GM10266 (cell line): ENCODE data around the gene SPG7.

Experiments
- DNase-seq: peaks from one replicate; pipeline ENCODE4 v3.0.0; 2012; ENCODE audit errors: extremely low spot score
- TF ChIP-seq, protein P1 (sequence below): IDR thresholded peaks from 2 replicates; pipeline ENCODE4 v1.5.1; 2012; ENCODE audit warnings: mild to moderate bottlenecking, low read depth; ENCODE audit not compliant: control insufficient read depth, insufficient read depth; ENCODE audit errors: missing control alignments

SPG7 gene

DNA sequence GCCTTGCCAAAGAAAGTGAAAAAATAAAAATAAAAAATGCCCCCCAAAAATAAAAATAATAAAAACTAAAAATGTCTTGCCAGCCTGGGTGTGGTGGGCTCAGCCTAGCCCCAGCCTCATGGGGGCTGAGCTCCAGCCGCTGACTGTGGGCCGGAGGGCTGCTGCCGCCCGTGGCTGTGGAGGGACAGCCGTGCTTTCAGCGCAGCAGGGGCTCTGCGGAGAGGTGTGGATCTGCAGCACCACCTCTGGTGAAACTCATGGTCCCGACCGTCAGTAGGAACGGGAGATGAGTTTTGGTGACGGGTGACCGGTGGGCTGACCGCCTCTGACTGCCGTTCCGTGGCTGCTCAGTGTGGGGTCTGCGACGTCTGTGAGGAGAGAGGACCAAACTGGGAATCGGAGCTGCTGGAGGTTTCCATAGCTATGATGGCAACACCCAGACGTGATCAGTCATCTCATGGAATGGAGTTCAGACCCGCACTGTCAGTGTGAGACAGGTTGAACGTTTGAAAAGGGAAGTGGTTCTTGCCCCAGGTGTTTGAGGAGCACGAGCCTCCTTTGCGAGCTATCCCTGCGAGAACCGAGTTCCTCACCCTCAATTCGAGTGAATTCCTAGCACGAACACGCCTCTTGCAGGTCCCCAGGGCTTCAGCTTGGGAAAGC, 40.3 kb downstream of the SPG7 start:
- TF ChIP-seq, protein P1, sequence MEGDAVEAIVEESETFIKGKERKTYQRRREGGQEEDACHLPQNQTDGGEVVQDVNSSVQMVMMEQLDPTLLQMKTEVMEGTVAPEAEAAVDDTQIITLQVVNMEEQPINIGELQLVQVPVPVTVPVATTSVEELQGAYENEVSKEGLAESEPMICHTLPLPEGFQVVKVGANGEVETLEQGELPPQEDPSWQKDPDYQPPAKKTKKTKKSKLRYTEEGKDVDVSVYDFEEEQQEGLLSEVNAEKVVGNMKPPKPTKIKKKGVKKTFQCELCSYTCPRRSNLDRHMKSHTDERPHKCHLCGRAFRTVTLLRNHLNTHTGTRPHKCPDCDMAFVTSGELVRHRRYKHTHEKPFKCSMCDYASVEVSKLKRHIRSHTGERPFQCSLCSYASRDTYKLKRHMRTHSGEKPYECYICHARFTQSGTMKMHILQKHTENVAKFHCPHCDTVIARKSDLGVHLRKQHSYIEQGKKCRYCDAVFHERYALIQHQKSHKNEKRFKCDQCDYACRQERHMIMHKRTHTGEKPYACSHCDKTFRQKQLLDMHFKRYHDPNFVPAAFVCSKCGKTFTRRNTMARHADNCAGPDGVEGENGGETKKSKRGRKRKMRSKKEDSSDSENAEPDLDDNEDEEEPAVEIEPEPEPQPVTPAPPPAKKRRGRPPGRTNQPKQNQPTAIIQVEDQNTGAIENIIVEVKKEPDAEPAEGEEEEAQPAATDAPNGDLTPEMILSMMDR: no peak
- no peak for DNase-seq

DNA sequence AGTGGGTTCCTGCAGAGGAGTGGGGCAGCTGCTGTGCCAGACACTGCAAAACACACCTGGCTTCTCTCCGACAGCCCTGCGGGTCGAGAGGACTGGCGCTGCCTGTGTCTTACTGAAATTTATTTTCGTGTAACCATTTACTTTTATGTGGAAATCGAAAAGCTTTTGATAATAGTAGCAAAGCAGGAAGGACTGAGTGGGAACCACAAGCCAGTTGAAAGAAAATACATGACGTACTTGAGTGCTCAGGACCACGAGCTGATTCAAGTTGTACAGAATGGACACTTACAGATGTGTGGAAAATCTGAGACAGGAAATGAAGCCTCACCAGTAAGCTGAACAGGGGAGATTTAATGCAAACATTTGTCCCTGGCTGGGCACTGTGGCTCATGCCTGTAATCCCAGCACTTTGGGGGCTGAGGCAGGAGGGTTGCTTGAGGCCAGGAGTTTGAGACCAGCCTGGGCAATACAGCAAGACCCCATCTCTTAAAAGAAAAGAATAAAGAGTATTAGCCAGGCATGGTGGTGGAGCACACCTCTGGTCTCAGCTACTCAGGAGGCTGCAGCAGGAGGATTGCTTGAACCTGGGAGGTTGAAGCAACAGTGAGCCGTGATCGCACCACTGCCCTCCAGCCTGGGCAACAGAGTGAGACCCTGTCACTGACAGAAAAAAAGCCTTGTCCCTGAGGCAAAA, 41.0 kb downstream of the SPG7 start:
- TF ChIP-seq, protein P1: no peak
- DNase-seq: no peak

DNA sequence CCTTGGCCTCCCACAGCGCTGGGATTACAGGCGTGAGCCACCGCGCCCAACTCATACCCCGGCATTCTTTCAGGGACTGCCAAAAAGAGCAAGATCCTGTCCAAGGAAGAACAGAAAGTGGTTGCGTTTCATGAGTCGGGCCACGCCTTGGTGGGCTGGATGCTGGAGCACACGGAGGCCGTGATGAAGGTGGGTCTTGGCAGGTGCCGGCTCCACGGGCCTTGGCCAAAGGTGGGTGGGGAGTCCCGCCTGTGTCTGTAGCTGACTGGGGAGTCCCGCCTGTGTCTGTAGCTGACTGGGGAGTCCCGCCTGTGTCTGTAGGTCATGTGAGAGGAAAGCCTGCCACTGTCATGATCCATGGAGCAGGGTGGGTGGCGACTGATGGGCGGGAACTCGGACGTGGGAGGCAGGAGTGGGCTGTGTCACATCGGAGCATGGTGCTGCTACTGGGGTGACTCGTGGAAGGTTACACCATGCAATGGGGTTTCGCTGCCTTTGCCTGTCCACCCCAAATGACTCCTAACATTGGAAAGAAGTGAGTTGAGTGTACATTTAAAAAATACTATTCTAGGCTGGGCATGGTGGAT, 42.3 kb downstream of the SPG7 start:
- DNase-seq: no peak
- TF ChIP-seq, protein P1: no peak

DNA sequence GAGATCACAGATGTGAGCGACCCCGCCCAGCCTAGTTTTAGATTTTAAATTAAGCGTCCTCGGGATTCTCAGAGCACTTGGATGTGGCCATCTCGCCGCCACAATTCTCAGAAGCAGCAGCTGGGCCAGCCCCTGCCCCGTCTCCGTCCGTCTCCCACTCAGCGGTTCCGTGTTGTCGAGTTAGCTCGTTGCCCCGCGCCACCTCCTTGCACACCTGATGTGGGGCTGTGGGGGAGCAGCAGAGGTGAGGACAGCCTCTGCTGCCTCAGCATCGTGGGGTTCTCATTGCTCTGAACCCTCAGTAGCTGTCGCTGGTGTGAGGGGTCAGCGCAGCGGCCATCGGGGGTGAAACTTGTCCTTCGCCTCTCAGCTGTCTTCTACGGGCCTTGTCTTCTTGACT, 44.1 kb downstream of the SPG7 start:
- TF ChIP-seq, protein P1: no peak
- no peak for DNase-seq

DNA sequence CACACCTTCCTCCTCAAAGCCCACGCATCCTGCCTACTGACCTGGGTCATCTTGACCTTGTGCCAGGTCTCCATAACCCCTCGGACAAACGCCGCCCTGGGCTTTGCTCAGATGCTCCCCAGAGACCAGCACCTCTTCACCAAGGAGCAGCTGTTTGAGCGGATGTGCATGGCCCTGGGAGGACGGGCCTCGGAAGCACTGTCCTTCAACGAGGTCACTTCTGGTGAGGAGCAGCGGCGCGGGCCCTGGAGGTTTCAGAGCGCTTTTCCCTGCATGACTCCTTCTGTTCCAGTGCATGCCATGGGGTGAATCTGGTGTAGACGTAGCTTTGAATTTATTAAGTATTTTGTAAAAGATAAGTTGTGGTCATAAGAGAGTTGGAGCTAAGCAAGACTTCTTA, 44.7 kb downstream of the SPG7 start:
- TF ChIP-seq, protein P1: no peak
- no peak for DNase-seq

DNA sequence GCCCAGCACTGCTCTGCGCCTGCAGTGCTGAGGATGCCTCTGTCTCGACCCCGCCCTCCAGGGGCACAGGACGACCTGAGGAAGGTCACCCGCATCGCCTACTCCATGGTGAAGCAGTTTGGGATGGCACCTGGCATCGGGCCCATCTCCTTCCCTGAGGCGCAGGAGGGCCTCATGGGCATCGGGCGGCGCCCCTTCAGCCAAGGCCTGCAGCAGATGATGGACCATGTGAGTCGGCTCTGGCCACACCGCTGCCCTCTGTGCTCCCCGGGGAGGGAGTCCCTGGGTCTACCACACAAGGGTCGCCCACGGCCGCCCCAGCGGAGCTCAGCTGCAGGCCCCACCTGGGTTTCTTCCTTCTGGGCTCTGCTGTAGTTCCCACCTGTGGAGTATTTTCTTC, 45.5 kb downstream of the SPG7 start:
- DNase-seq: no peak
- TF ChIP-seq, protein P1: no peak

DNA sequence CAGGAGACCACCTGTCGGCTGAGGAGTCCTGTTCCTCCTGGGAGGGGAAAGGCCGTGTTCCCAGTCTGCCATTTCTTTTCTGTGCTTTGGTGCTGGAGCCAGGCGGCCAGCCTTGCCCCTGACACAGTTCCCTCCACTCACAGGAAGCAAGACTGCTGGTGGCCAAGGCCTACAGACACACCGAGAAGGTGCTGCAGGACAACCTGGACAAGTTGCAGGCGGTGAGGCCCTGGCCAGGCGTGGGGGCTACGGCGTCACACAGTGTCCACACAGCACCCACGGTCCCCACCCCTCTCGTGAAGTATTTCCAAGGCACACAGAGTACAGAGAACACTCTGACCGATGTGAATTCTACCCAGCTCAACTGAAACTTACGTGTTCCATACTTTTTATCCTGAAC, 46.1 kb downstream of the SPG7 start:
- DNase-seq: no peak
- TF ChIP-seq, protein P1: no peak
